HCT116 (cell line): ENCODE results near the gene MAGEC2. TPM values are rescaled to one million over a fixed set of nuclear protein-coding genes. Genes with fewer than 3 reads are reported as not detected.

Source experiments
- ATAC-seq: fragments of 200-7000 bp; cut with Tn5 transposase; 2 replicates; pipeline ENCODE4 v1.9.1; 2020; ENCODE audit warnings: mild to moderate bottlenecking, moderate library complexity
- BruUV-seq: library from RNA; stranded (reverse); fragments of 400-500 nt; replicated peaks from 2 replicates; lab custom pipeline; 2021; lab: Mats Ljungman, UMichigan
- CTCF ChIA-PET: fragments of 300-600 bp; sonication (Branson Sonifier 250); formaldehyde crosslinking; loops from one replicate; lab custom pipeline; 2021; ENCODE audit warnings: antibody characterized with exemption; lab: Charles Lee
- POLR2A ChIA-PET: fragments of 300-600, 350-600 bp; sonication (Branson Sonifier 250); formaldehyde crosslinking; loops from one replicate; lab custom pipeline; 2021; ENCODE audit warnings: antibody characterized with exemption; lab: Charles Lee
- RAD21 ChIA-PET, 2 experiments: fragments of 300-600 bp; sonication (Branson Sonifier 250); formaldehyde crosslinking; loops; one replicate each; lab custom pipeline; 2023; ENCODE audit warnings: low total read pairs in 2 of 2; ENCODE audit not compliant: uncharacterized antibody in 2 of 2, unreplicated experiment in 2 of 2, low non-redundant PET in 1 of 2; lab: Charles Lee
- DNase-seq: peaks from one replicate; pipeline ENCODE4 v3.0.0-alpha.2; 2010; ENCODE audit warnings: low read depth, low spot score
- H2AFZ ChIP-seq: fragments of 200-600 bp; shearing (Covaris generic), sonication (generic); 2 replicates; pipeline ENCODE4 v1.6.1; 2017; ENCODE audit warnings: low read depth, mixed run types, mixed read lengths, antibody characterized with exemption, low read length; ENCODE audit not compliant: poor library complexity, severe bottlenecking
- H3K27ac ChIP-seq: 2 replicates; pipeline ENCODE4 v1.5.1; 2012; ENCODE audit warnings: low read depth, low read length
- H3K27me3 ChIP-seq: fragments of 200-600 bp; sonication (generic); 2 replicates; pipeline ENCODE4 v1.6.1; 2016; ENCODE audit warnings: mixed run types, low read length, mixed read lengths; ENCODE audit not compliant: insufficient read depth
- H3K36me3 ChIP-seq, 2 experiments: fragments of 200-500 bp in 1 of 2; fragments of 200-600 bp in 1 of 2; sonication (Bioruptor generic) in 1 of 2; sonication (generic) in 1 of 2; 2 replicates each; pipeline versions ENCODE4 v1.5.1 to v1.6.1; 2014 to 2016; ENCODE audit warnings: low read length in 2 of 2, inconsistent platforms in 1 of 2, mixed read lengths in 1 of 2, mixed run types in 1 of 2; ENCODE audit not compliant: insufficient read depth in 2 of 2, control insufficient read depth in 1 of 2
- H3K4me1 ChIP-seq, 2 experiments: fragments of 200-600 bp in 1 of 2; sonication (generic) in 1 of 2; 2 replicates each; pipeline versions ENCODE4 v1.5.1 to v1.6.1; 2012 to 2017; ENCODE audit warnings: low read length in 2 of 2, inconsistent platforms in 1 of 2, mild to moderate bottlenecking in 1 of 2, mixed read lengths in 1 of 2, mixed run types in 1 of 2, moderate library complexity in 1 of 2; ENCODE audit not compliant: insufficient read depth in 2 of 2, control insufficient read depth in 1 of 2
- H3K4me2 ChIP-seq: fragments of 200-600 bp; sonication (generic); 2 replicates; pipeline ENCODE4 v1.6.1; 2017; ENCODE audit warnings: mixed run types, low read length, mixed read lengths
- H3K4me3 ChIP-seq, 2 experiments: fragments of 200-600 bp in 1 of 2; sonication (generic) in 1 of 2; replicated peaks in 1 of 2; 2 replicates each; pipeline ENCODE4 v1.5.1; 2011 to 2016; ENCODE audit warnings: low read length in 2 of 2, control low read depth in 1 of 2, low read depth in 1 of 2, mild to moderate bottlenecking in 1 of 2, mixed read lengths in 1 of 2, mixed run types in 1 of 2
- H3K79me2 ChIP-seq: fragments of 200-600 bp; sonication (generic); 2 replicates; pipeline ENCODE4 v1.6.1; 2017; ENCODE audit warnings: mild to moderate bottlenecking, mixed run types, low read length, moderate library complexity, mixed read lengths; ENCODE audit not compliant: insufficient read depth
- H3K9ac ChIP-seq: fragments of 200-600 bp; sonication (generic); 2 replicates; pipeline ENCODE4 v1.6.1; 2016; ENCODE audit warnings: low read length, mixed read lengths
- H3K9me2 ChIP-seq: fragments of 200-600 bp; sonication (generic), shearing (Covaris generic); 2 replicates; pipeline ENCODE4 v1.6.1; 2017; ENCODE audit warnings: mixed run types, mild to moderate bottlenecking, moderate library complexity; ENCODE audit not compliant: insufficient read depth
- H3K9me3 ChIP-seq, 2 experiments: fragments of 200-500 bp in 1 of 2; fragments of 200-600 bp in 1 of 2; sonication (Bioruptor generic) in 1 of 2; sonication (generic) in 1 of 2; 2 replicates each; pipeline ENCODE4 v1.6.1; 2014 to 2017; ENCODE audit warnings: low read length in 2 of 2, mixed read lengths in 2 of 2, inconsistent platforms in 1 of 2, low read depth in 1 of 2, mild to moderate bottlenecking in 1 of 2, mixed run types in 1 of 2, moderate library complexity in 1 of 2; ENCODE audit not compliant: control insufficient read depth in 1 of 2, insufficient read depth in 1 of 2
- H4K20me1 ChIP-seq: fragments of 200-600 bp; sonication (generic), shearing (Covaris generic); 2 replicates; pipeline ENCODE4 v1.6.1; 2017; ENCODE audit warnings: mixed run types, mild to moderate bottlenecking, moderate library complexity; ENCODE audit not compliant: insufficient read depth
- ATF3 ChIP-seq: IDR thresholded peaks from 2 replicates; pipeline ENCODE4 v1.6.1; 2012
- ELF1 ChIP-seq: IDR thresholded peaks from 2 replicates; pipeline ENCODE4 v1.6.1; 2012; ENCODE audit warnings: low read depth, borderline replicate concordance
- FOSL1 ChIP-seq: IDR thresholded peaks from 2 replicates; pipeline ENCODE4 v1.6.1; 2012; ENCODE audit warnings: low read depth
- JUND ChIP-seq: IDR thresholded peaks from 2 replicates; pipeline ENCODE4 v1.6.1; 2012
- MAX ChIP-seq: IDR thresholded peaks from 2 replicates; pipeline ENCODE4 v1.6.1; 2012
- POLR2A ChIP-seq: IDR thresholded peaks from 2 replicates; pipeline ENCODE4 v1.7.0; 2011; ENCODE audit warnings: borderline replicate concordance; ENCODE audit not compliant: insufficient read depth, insufficient read length; ENCODE audit errors: extremely low read depth
- POLR2AphosphoS5 ChIP-seq: IDR thresholded peaks from 2 replicates; pipeline ENCODE4 v1.6.1; 2011; ENCODE audit warnings: mild to moderate bottlenecking, low read depth, low read length, moderate library complexity
- TCF7L2 ChIP-seq: IDR thresholded peaks from 2 replicates; pipeline ENCODE4 v1.7.0; 2011; ENCODE audit warnings: borderline replicate concordance, inconsistent platforms; ENCODE audit not compliant: insufficient read depth, insufficient read length; ENCODE audit errors: extremely low read depth
- ZBTB33 ChIP-seq: IDR thresholded peaks from 2 replicates; pipeline ENCODE4 v1.6.1; 2011; ENCODE audit warnings: mild to moderate bottlenecking, low read length, moderate library complexity; ENCODE audit not compliant: insufficient replicate concordance; ENCODE audit errors: extremely low read depth
- ZFX ChIP-seq: fragments of 450-650 bp; IDR thresholded peaks from 2 replicates; pipeline ENCODE4 v1.6.1; 2017
- ZNF274 ChIP-seq: fragments of 200-500 bp; sonication (Bioruptor generic); IDR thresholded peaks from 2 replicates; pipeline ENCODE4 v1.6.1; 2014; ENCODE audit warnings: mild to moderate bottlenecking, low read depth, low read length, inconsistent platforms
- intact Hi-C: fragments of 100-400 bp; cut with micrococcal nuclease; formaldehyde crosslinking; loops from 2 replicates; pipeline ENCODE4 v1.10.0; 2022
- total RNA-seq: library from RNA; stranded (reverse); gene quantifications from one replicate; pipeline ENCODE4 v1.2.1, GENCODE V29; 2021; ENCODE audit not compliant: unreplicated experiment
- TF ChIP-seq, protein P1 (sequence below): IDR thresholded peaks from 2 replicates; pipeline ENCODE4 v1.6.1; 2012; ENCODE audit warnings: low read depth

MAGEC2 gene
- total RNA-seq, 1 experiment from 2014 or later = not detected

DNA sequence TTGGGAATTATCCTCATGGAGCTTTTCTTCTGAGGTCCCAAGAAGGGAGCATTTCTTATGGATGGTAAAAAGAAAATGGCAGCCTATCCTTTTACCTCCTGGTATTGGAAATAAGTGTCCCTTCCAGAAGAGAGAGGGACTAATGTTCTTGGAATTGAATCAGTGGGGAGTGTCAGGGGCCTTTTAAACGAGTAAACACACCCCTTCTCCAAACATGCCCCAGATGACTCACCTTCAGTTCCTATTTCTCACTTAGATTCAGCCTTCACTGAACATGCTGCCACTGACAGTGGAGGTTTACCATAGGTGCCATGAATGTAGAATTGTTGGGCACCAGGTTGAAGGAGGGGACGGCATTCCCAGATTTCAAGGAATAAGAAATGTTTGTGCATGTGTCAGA, 19.0 kb downstream of the MAGEC2 start:
- TF ChIP-seq TCF7L2 = no peak
- no peak overlapping the region for H3K4me2 ChIP-seq
- DNase-seq (no peak), ATAC-seq (no peak)
- CTCF ChIA-PET = no interaction called here
- no TSS peak for BruUV-seq
- H3K9me2 ChIP-seq = no peaks in the 10 kb centered on the region
- RAD21 ChIA-PET = no interaction called here
- no peak overlapping the region for H3K9ac ChIP-seq
- H3K9me3 ChIP-seq = no peaks in the 10 kb centered on the region
- no peaks in the 10 kb centered on the region for H3K4me1 ChIP-seq
- no peak overlapping the region for H3K4me3 ChIP-seq
- H3K79me2 ChIP-seq = no peaks in the 10 kb centered on the region
- POLR2A ChIA-PET = no interaction called here
- no peaks in the 10 kb centered on the region for H4K20me1 ChIP-seq
- intact Hi-C loops = no loop called here
- no peak overlapping the region for H3K27ac ChIP-seq
- no peaks in the 10 kb centered on the region for H3K36me3 ChIP-seq
- H2AFZ ChIP-seq = no peak overlapping the region
- H3K27me3 ChIP-seq = no peaks in the 10 kb centered on the region

- H3K9me3 ChIP-seq = no peaks in the 10 kb centered on the region
- no peaks in the 10 kb centered on the region for H3K9me2 ChIP-seq
- H3K9ac ChIP-seq = no peak overlapping the region
- intact Hi-C loops = no loop called here
- no peaks in the 10 kb centered on the region for H3K4me1 ChIP-seq
- ChIA-PET CTCF (no interaction called here), RAD21 (no interaction called here), POLR2A (no interaction called here)
- no TSS peak for BruUV-seq
- no peaks in the 10 kb centered on the region for H4K20me1 ChIP-seq
- no peaks in the 10 kb centered on the region for H3K27me3 ChIP-seq
- no peaks in the 10 kb centered on the region for H3K79me2 ChIP-seq
- H3K4me2 ChIP-seq = no peak overlapping the region
- ATAC-seq (no peak), DNase-seq (no peak)
- no peak for TF ChIP-seq POLR2A
- TF ChIP-seq MAX = no peak
- no peak for TF ChIP-seq ZFX
- TF ChIP-seq, protein P1, sequence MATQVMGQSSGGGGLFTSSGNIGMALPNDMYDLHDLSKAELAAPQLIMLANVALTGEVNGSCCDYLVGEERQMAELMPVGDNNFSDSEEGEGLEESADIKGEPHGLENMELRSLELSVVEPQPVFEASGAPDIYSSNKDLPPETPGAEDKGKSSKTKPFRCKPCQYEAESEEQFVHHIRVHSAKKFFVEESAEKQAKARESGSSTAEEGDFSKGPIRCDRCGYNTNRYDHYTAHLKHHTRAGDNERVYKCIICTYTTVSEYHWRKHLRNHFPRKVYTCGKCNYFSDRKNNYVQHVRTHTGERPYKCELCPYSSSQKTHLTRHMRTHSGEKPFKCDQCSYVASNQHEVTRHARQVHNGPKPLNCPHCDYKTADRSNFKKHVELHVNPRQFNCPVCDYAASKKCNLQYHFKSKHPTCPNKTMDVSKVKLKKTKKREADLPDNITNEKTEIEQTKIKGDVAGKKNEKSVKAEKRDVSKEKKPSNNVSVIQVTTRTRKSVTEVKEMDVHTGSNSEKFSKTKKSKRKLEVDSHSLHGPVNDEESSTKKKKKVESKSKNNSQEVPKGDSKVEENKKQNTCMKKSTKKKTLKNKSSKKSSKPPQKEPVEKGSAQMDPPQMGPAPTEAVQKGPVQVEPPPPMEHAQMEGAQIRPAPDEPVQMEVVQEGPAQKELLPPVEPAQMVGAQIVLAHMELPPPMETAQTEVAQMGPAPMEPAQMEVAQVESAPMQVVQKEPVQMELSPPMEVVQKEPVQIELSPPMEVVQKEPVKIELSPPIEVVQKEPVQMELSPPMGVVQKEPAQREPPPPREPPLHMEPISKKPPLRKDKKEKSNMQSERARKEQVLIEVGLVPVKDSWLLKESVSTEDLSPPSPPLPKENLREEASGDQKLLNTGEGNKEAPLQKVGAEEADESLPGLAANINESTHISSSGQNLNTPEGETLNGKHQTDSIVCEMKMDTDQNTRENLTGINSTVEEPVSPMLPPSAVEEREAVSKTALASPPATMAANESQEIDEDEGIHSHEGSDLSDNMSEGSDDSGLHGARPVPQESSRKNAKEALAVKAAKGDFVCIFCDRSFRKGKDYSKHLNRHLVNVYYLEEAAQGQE = no peak
- TF ChIP-seq TCF7L2 = no peak
- TF ChIP-seq ZNF274 = no peak
- TF ChIP-seq FOSL1 = no peak
- TF ChIP-seq ZBTB33 = no peak
- no peak for TF ChIP-seq POLR2AphosphoS5
- TF ChIP-seq ELF1 = no peak
- no peak for TF ChIP-seq JUND
- TF ChIP-seq ATF3 = no peak
- H3K36me3 ChIP-seq = no peaks in the 10 kb centered on the region
- H3K27ac ChIP-seq = no peak overlapping the region
- H2AFZ ChIP-seq = no peak overlapping the region
- H3K4me3 ChIP-seq = no peak overlapping the region
Observed at GRCh38 chrX:142184756-142185602, 20.1 kb downstream of the MAGEC2 start.
